Measurements from ENCODE around the gene KATNB1.
A peak's percentile ranks its signal among the peaks of the same experiment; 100 is the strongest.
"Not testable (repeated sequence)": the region's sequence is repeated elsewhere in the genome, so short reads cannot be mapped to it uniquely, and the experiment has no call there.

Gene KATNB1

DNA sequence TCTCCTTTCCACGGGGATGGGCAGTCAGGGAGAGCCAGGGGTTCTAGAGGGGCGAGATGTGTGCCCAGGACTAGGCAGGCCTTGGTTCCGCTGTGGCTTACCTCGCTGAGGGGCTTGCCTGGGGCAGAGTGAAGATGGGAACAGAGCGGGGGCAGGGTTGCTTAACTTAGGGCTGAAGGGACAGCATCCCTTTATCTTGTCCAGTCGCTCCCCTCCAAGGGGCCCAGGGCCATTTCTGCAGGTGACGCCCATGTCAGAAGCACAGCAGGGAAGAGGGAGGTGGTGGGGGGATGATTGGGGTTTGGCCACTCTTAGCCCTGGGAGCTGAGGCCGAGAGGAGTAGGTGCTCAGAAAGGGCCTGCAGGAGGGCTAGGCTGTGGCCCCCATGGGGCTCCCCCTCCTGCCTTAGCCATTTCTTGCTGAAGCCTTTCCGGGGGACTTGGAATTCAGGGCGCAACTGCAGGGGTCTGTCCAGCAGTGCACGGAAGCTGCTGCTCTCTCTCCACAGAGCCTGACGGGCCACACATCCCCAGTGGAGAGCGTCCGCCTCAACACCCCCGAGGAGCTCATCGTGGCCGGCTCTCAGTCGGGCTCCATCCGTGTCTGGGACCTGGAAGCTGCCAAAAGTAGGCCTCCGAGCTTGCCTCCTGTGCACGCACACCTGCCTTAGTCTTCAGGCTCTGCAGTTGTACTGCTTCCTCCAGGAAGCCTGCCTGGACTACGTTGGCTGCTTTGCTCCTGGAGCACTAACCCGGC lies 8.5 kb downstream of the KATNB1 start:
- H3K4me1 ChIP-seq (ENCODE audit: control insufficient read depth, low read depth, low read length), result no peaks in the 10 kb centered on the region
- no peak overlapping the region for H3K4me3 ChIP-seq (ENCODE audit: low read length)
- no peaks in the 10 kb centered on the region for H3K79me1 ChIP-seq (ENCODE audit: low read length)
- no peak for DNase-seq
- H3K18ac ChIP-seq (ENCODE audit: low read length), result no peak overlapping the region
- peak overlapping the region; percentile 15 for H3K56ac ChIP-seq (ENCODE audit: low read length)
- no peak overlapping the region for H2AK5ac ChIP-seq (ENCODE audit: low read length)
- H2BK5ac ChIP-seq (ENCODE audit: low read length), result no peak overlapping the region
- H3K27me3 ChIP-seq (ENCODE audit: insufficient read depth, low read length, poor library complexity), result no peaks in the 10 kb centered on the region
- H2BK120ac ChIP-seq (ENCODE audit: low read depth, low read length), result no peak overlapping the region
- H3K4me2 ChIP-seq (ENCODE audit: low read length), result no peak overlapping the region
- no peaks in the 10 kb centered on the region for H3K79me2 ChIP-seq (ENCODE audit: control insufficient read depth, insufficient read depth, low read length)
- no peak overlapping the region for H3K27ac ChIP-seq (ENCODE audit: low read depth, low read length)
- no peak overlapping the region for H3K9ac ChIP-seq (ENCODE audit: low read length)
- H4K5ac ChIP-seq (ENCODE audit: low read length), result no peak overlapping the region
- no peak overlapping the region for H3K4ac ChIP-seq (ENCODE audit: low read depth, low read length)
- no peak overlapping the region for H2BK15ac ChIP-seq (replicated peaks; ENCODE audit: low read depth)
- H3K36me3 ChIP-seq (ENCODE audit: control insufficient read depth, insufficient read depth, low read length), result no peaks in the 10 kb centered on the region
- no CpG with 5 or more reads among the region's 23 CpGs for whole genome bisulfite sequencing (ENCODE audit: extremely low coverage, insufficient coverage, low lambda C conversion rate)
- no peak overlapping the region for H3K23ac ChIP-seq (ENCODE audit: low read length)
- no peak overlapping the region for H4K8ac ChIP-seq (ENCODE audit: low read depth, low read length)

DNA sequence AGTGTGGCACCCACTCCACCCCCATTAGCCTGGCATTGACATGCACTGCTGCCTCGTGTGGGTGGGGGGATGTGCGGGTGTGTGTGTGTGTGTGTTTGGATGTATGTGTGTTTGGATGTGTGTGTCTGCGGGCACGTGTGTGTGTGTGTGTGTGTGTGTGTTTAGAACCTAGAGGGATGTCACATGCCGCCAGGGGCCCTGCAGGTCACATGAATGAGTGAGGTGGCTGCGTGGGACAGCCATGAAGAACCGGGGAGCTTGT lies 9.0 kb downstream of the KATNB1 start:
- no peak for DNase-seq

DNA sequence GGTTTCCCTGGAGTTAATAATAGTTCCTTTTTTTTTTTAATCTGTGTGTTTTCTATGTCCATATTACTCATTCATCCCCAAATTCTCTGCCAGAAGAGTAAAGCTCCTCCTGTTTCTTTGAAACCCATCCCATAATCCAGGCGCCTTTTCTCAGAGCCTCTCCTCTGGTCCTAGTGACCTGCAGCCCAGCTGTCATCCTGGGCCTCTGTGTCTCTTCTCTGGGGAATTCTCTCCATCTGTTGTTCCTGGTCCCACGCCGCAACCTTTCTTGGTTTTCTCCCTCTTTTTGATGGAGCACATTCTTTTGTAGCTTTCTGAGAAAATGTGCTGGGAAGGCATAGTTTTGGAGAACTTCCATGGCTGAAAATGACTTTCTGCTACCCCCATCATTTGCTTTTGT lies 10.2 kb downstream of the KATNB1 start:
- WGBS (ENCODE audit: extremely low coverage, insufficient coverage, low lambda C conversion rate), result no CpG with 5 or more reads among the region's 3 CpGs
- Histone ChIP-seq H3K4me3 (ENCODE audit: low read length) (no peak overlapping the region), H3K79me1 (ENCODE audit: low read length) (no peaks in the 10 kb centered on the region), H3K79me2 (ENCODE audit: control insufficient read depth, insufficient read depth, low read length) (no peaks in the 10 kb centered on the region), H3K23ac (ENCODE audit: low read length) (no peak overlapping the region), H3K36me3 (ENCODE audit: control insufficient read depth, insufficient read depth, low read length) (no peaks in the 10 kb centered on the region), H2AK5ac (ENCODE audit: low read length) (no peak overlapping the region), H2BK120ac (ENCODE audit: low read depth, low read length) (no peak overlapping the region), H3K4me1 (ENCODE audit: control insufficient read depth, low read depth, low read length) (no peaks in the 10 kb centered on the region), H3K27me3 (ENCODE audit: insufficient read depth, low read length, poor library complexity) (no peaks in the 10 kb centered on the region), H3K18ac (ENCODE audit: low read length) (no peak overlapping the region), H4K8ac (ENCODE audit: low read depth, low read length) (no peak overlapping the region), H2BK15ac (replicated peaks; ENCODE audit: low read depth) (no peak overlapping the region), H3K27ac (ENCODE audit: low read depth, low read length) (no peak overlapping the region), H3K56ac (ENCODE audit: low read length) (no peak overlapping the region), H4K5ac (ENCODE audit: low read length) (no peak overlapping the region), H3K4me2 (ENCODE audit: low read length) (no peak overlapping the region), H3K4ac (ENCODE audit: low read depth, low read length) (no peak overlapping the region), H2BK5ac (ENCODE audit: low read length) (no peak overlapping the region), H3K9ac (ENCODE audit: low read length) (no peak overlapping the region)
- no peak for DNase-seq

More for the DNA sequence above, 9.0 kb downstream of the KATNB1 start:
- Histone ChIP-seq H3K18ac (ENCODE audit: low read length) (no peak overlapping the region), H3K4ac (ENCODE audit: low read depth, low read length) (no peak overlapping the region), H3K4me3 (ENCODE audit: low read length) (no peak overlapping the region), H3K36me3 (ENCODE audit: control insufficient read depth, insufficient read depth, low read length) (no peaks in the 10 kb centered on the region), H4K5ac (ENCODE audit: low read length) (no peak overlapping the region), H2BK15ac (replicated peaks; ENCODE audit: low read depth) (no peak overlapping the region), H3K79me2 (ENCODE audit: control insufficient read depth, insufficient read depth, low read length) (no peaks in the 10 kb centered on the region), H3K79me1 (ENCODE audit: low read length) (no peaks in the 10 kb centered on the region), H3K4me2 (ENCODE audit: low read length) (no peak overlapping the region), H4K8ac (ENCODE audit: low read depth, low read length) (no peak overlapping the region), H2AK5ac (ENCODE audit: low read length) (no peak overlapping the region), H3K9ac (ENCODE audit: low read length) (no peak overlapping the region), H3K23ac (ENCODE audit: low read length) (no peak overlapping the region), H2BK120ac (ENCODE audit: low read depth, low read length) (no peak overlapping the region), H3K27me3 (ENCODE audit: insufficient read depth, low read length, poor library complexity) (no peaks in the 10 kb centered on the region), H3K4me1 (ENCODE audit: control insufficient read depth, low read depth, low read length) (no peaks in the 10 kb centered on the region), H3K56ac (ENCODE audit: low read length) (no peak overlapping the region), H3K27ac (ENCODE audit: low read depth, low read length) (no peak overlapping the region), H2BK5ac (ENCODE audit: low read length) (no peak overlapping the region)
- no CpG with 5 or more reads among the region's 7 CpGs for WGBS (ENCODE audit: extremely low coverage, insufficient coverage, low lambda C conversion rate)

DNA sequence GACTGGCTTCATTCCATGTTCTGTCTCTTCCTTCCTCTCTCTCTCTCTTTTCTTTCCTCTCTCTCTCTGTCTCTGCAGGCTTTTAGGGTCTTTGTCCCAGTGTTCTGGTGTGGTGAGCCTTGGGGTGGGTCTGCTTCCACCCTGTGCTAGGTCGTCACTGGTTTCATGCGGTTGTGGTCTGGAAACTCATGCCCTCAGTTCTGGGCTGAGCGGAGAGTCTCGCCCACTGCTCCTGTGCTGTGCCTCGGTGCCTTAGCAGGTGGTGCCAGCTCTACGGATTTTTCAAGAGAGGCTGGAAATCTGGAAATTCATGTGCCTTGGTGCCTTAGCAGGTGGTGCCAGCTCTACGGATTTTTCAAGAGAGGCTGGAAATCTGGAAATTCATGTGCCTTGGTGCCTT lies 10.7 kb downstream of the KATNB1 start:
- H2BK15ac ChIP-seq (replicated peaks; ENCODE audit: low read depth); H3K4me1 ChIP-seq (ENCODE audit: control insufficient read depth, low read depth, low read length); H3K79me1 ChIP-seq (ENCODE audit: low read length); H4K5ac ChIP-seq (ENCODE audit: low read length); DNase-seq; H3K4me3 ChIP-seq (ENCODE audit: low read length); H3K27ac ChIP-seq (ENCODE audit: low read depth, low read length); H3K36me3 ChIP-seq (ENCODE audit: control insufficient read depth, insufficient read depth, low read length); H3K56ac ChIP-seq (ENCODE audit: low read length); H2BK120ac ChIP-seq (ENCODE audit: low read depth, low read length); H3K18ac ChIP-seq (ENCODE audit: low read length); H4K8ac ChIP-seq (ENCODE audit: low read depth, low read length); H3K79me2 ChIP-seq (ENCODE audit: control insufficient read depth, insufficient read depth, low read length); H2AK5ac ChIP-seq (ENCODE audit: low read length); H3K23ac ChIP-seq (ENCODE audit: low read length); H3K9ac ChIP-seq (ENCODE audit: low read length); H2BK5ac ChIP-seq (ENCODE audit: low read length); H3K4me2 ChIP-seq (ENCODE audit: low read length); H3K27me3 ChIP-seq (ENCODE audit: insufficient read depth, low read length, poor library complexity); H3K4ac ChIP-seq (ENCODE audit: low read depth, low read length): not testable (repeated sequence)
- WGBS (ENCODE audit: extremely low coverage, insufficient coverage, low lambda C conversion rate), result no CpG with 5 or more reads among the region's 7 CpGs

DNA sequence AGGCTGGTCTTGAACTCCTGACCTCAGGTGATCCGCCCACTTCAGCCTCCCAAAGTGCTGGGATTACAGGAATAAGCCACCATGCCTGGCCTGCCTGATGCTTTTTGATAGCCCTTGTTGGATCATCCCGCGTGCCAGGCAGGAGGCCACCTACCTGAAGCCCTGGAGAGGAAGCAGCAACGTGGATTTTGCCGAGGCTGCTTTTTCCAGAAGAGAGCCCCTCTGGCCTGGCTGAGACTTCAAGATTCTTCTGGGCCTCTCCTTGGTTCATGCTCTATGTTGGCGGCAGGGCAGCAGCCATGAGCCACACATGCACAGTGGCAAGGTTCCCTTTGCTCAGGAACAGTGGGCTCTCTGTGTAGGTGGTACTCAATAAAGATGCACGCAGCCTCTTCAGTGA lies 11.5 kb downstream of the KATNB1 start:
- DNase-seq, result no peak
- H2BK120ac ChIP-seq (ENCODE audit: low read depth, low read length), result no peak overlapping the region
- no peak overlapping the region for H2BK5ac ChIP-seq (ENCODE audit: low read length)
- no peaks in the 10 kb centered on the region for H3K4me1 ChIP-seq (ENCODE audit: control insufficient read depth, low read depth, low read length)
- no peak overlapping the region for H3K18ac ChIP-seq (ENCODE audit: low read length)
- no peaks in the 10 kb centered on the region for H3K79me2 ChIP-seq (ENCODE audit: control insufficient read depth, insufficient read depth, low read length)
- no peaks in the 10 kb centered on the region for H3K36me3 ChIP-seq (ENCODE audit: control insufficient read depth, insufficient read depth, low read length)
- no CpG with 5 or more reads among the region's 7 CpGs for WGBS (ENCODE audit: extremely low coverage, insufficient coverage, low lambda C conversion rate)
- no peak overlapping the region for H2BK15ac ChIP-seq (replicated peaks; ENCODE audit: low read depth)
- H3K27me3 ChIP-seq (ENCODE audit: insufficient read depth, low read length, poor library complexity), result no peaks in the 10 kb centered on the region
- no peak overlapping the region for H4K5ac ChIP-seq (ENCODE audit: low read length)
- H2AK5ac ChIP-seq (ENCODE audit: low read length), result no peak overlapping the region
- H3K4ac ChIP-seq (ENCODE audit: low read depth, low read length), result no peak overlapping the region
- H3K4me2 ChIP-seq (ENCODE audit: low read length), result no peak overlapping the region
- no peak overlapping the region for H3K56ac ChIP-seq (ENCODE audit: low read length)
- H3K27ac ChIP-seq (ENCODE audit: low read depth, low read length), result no peak overlapping the region
- no peak overlapping the region for H4K8ac ChIP-seq (ENCODE audit: low read depth, low read length)
- no peak overlapping the region for H3K4me3 ChIP-seq (ENCODE audit: low read length)
- H3K23ac ChIP-seq (ENCODE audit: low read length), result no peak overlapping the region
- H3K79me1 ChIP-seq (ENCODE audit: low read length), result no peaks in the 10 kb centered on the region
- H3K9ac ChIP-seq (ENCODE audit: low read length), result no peak overlapping the region

DNA sequence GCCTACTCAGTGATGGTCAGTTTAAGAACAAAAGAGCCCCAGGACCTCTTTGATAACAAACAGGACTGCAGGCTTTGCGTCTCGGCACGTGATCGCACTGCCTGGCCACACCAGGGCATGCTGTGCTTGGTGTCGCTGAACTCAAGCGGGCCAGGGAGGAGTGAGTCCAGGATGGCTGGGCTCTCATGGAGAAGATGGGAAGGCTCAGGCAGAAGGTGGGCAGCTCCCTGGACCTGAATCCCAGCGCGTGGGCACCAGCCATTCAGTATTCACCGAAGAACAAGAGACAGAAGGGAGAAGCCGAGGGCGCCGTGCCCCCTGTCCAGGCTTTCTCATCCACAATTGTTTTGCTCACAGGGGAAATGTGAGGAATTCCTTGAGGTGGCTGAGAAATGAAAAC lies 11.9 kb downstream of the KATNB1 start:
- H2BK120ac ChIP-seq (ENCODE audit: low read depth, low read length), result no peak overlapping the region
- no peak overlapping the region for H3K18ac ChIP-seq (ENCODE audit: low read length)
- no peak overlapping the region for H3K56ac ChIP-seq (ENCODE audit: low read length)
- H2BK5ac ChIP-seq (ENCODE audit: low read length), result no peak overlapping the region
- no peaks in the 10 kb centered on the region for H3K27me3 ChIP-seq (ENCODE audit: insufficient read depth, low read length, poor library complexity)
- H3K9ac ChIP-seq (ENCODE audit: low read length), result no peak overlapping the region
- WGBS (ENCODE audit: extremely low coverage, insufficient coverage, low lambda C conversion rate), result no CpG with 5 or more reads among the region's 12 CpGs
- no peak overlapping the region for H3K4me2 ChIP-seq (ENCODE audit: low read length)
- H3K4me3 ChIP-seq (ENCODE audit: low read length), result no peak overlapping the region
- H3K23ac ChIP-seq (ENCODE audit: low read length), result no peak overlapping the region
- H3K4me1 ChIP-seq (ENCODE audit: control insufficient read depth, low read depth, low read length), result no peaks in the 10 kb centered on the region
- H4K5ac ChIP-seq (ENCODE audit: low read length), result no peak overlapping the region
- H3K4ac ChIP-seq (ENCODE audit: low read depth, low read length), result no peak overlapping the region
- H2AK5ac ChIP-seq (ENCODE audit: low read length), result no peak overlapping the region
- no peak overlapping the region for H2BK15ac ChIP-seq (replicated peaks; ENCODE audit: low read depth)
- H3K36me3 ChIP-seq (ENCODE audit: control insufficient read depth, insufficient read depth, low read length), result no peaks in the 10 kb centered on the region
- H3K79me2 ChIP-seq (ENCODE audit: control insufficient read depth, insufficient read depth, low read length), result no peaks in the 10 kb centered on the region
- no peak overlapping the region for H3K27ac ChIP-seq (ENCODE audit: low read depth, low read length)
- DNase-seq, result no peak
- no peaks in the 10 kb centered on the region for H3K79me1 ChIP-seq (ENCODE audit: low read length)
- H4K8ac ChIP-seq (ENCODE audit: low read depth, low read length), result no peak overlapping the region

All from mesendoderm (in vitro differentiated cells).